HG02642 (cell line): Measurements from ENCODE around the gene CHCHD6.

ENCODE experiments used
- ATAC-seq: cut with Tn5 transposase; IDR thresholded peaks from one replicate; pipeline ENCODE4 v1.9.1; 2021; ENCODE audit warnings: mild to moderate bottlenecking; ENCODE audit not compliant: unreplicated experiment, poor library complexity

Gene CHCHD6

DNA sequence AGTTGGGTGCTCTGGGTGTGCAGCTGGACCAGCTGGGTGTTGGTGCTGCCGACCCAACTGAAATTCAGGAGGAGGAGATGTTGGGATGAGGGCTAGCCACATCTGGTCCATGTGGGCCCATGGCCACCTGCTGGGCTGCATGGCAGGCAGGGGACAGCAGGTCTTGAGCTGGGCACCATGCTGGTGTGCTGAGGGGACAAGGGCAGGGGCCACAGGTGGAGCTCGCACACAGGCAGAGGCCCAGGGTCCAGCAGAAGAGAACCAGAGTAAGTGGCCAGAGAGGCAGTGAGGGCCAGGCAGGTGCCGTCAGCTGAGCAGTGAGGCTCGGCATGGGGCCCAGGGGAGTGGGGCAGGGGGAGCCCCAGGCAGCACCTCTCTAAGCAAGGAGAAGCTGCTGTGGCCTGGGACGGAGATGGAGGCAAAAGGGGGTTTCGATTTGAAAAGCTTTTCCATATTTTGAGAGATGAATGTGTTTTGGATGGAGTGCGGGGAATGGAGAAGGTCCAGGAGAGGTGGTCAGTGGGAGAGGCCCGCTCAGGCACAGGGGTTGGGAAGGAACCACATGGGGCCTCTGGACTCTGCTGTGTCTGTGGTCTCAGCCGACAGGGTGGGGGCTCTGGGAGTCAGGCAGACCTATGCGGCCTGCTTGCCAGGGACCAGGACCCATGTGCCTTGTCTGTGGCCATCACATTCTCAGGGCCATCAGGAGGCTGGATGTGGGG, 248.4 kb downstream of the CHCHD6 start:
- no peak for ATAC-seq

DNA sequence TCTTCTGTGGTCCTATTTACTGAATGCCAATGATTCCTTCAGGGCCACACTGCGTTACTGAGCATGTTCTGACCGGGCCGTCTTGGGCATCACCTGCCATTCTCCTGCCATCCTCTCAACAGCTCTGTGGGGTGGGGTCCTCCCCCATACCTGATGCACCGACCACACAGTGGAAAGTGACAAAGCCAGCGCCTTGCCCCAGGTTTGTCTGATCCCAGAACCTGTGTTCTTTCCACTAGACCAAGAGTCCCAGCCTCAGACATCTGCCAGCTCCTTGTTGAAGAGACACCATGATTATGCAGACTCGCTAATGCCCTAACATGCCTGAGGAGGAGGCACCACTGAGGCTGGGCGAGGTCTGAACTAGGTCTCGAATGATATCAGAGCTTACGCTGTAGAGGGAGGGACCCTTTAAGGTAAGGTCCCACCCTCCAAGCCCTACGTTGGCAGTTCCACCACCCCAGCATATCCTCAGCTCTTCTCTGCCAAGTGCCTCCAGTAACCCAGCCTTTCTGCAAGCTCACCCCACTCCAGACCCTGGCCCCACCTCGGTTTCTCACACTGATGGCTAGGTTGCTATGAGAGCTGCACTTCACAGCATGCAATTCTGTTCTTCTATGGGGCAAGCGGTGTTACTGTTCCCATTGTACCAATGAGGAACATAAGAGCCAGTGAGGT, 249.1 kb downstream of the CHCHD6 start:
- no peak for ATAC-seq

- ATAC-seq = peak; percentile 76
Observed at GRCh38 chr3:126954141-126954842, 250.3 kb downstream of the CHCHD6 start.

- ATAC-seq = peak; percentile 78
Observed at GRCh38 chr3:126955004-126955790, 251.2 kb downstream of the CHCHD6 start.

DNA sequence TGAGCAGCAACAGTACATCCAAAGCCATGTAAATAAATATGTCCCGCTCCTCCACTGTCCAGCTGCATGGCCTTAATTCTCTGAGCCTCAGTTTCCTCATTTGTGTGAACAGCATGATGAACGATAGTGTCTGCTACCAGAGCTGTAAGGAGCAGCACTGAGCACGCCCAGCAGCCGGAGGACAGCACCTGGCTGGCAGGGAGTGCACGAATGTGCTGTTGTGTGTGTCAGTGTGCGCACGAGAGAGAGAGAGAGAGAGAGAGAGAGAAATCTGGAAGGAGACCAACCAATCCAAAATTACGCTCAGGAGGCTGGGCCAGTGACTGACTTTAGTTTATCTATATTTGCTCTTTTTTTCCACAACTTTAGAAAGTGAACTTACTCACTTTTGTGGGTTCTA, 252.3 kb downstream of the CHCHD6 start:
- no peak for ATAC-seq

- no peak for ATAC-seq
Observed at GRCh38 chr3:126956866-126957650, 253.0 kb downstream of the CHCHD6 start.

- ATAC-seq = no peak
Observed at GRCh38 chr3:126957776-126958637, 254.0 kb downstream of the CHCHD6 start.

DNA sequence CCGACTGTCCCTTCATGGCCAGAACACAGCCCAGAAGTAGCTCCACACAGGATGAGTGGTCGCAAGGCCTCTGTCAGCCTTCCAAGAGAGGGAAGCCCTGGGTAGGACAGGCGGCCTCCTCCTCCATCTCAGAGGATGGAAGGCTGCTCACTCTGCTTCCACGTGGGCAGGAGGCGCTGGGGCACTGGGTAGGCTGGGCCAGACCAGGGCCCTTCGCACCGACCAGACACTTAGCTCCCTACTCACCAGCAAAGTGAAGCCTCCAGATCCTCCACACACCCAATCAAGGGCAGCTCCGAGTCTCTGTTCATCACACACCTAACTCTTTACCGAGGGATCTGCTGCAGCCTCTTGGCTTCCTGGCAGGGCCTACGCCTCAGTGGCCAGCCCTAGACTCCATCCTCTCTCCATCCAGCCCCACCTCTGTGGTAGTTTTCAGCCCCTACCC, 254.6 kb downstream of the CHCHD6 start:
- no peak for ATAC-seq

DNA sequence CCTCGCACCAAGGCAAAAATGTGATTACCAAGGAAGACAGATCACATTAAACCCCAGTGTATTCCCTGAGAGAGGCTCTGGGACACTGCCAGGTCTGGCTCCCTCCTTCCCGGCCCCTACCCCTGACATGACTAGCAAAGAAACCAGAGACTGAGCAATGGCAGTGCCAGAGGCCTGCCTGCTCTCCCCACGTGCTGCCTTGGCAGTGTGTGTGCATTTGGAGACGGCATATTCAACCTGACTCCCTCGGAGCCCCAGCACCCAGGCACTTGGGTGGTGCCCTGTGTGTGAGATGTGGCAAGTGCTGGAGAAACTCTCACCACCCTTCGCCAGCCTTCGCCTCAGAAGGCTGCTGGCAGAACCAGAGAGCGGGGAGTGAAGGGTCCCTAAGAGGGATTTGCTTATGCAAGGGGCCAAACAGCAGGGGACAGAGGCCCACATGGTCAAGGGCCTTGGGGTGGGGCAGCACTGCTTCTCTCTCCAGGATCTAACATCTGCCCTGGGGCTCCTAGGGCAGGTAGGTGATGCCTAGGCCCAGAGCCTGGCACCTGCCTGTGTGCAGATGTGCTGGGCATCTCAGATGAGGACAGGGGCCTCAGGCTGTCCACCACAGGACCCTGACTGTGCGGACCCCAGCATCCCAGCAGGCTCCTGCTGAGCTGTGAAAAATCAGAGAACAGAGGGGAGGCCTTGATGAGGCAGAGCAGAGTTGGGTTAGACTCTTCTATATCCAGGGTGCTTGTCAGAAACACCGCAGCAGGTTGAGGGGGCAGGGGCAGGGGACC, 255.3 kb downstream of the CHCHD6 start:
- ATAC-seq = no peak

DNA sequence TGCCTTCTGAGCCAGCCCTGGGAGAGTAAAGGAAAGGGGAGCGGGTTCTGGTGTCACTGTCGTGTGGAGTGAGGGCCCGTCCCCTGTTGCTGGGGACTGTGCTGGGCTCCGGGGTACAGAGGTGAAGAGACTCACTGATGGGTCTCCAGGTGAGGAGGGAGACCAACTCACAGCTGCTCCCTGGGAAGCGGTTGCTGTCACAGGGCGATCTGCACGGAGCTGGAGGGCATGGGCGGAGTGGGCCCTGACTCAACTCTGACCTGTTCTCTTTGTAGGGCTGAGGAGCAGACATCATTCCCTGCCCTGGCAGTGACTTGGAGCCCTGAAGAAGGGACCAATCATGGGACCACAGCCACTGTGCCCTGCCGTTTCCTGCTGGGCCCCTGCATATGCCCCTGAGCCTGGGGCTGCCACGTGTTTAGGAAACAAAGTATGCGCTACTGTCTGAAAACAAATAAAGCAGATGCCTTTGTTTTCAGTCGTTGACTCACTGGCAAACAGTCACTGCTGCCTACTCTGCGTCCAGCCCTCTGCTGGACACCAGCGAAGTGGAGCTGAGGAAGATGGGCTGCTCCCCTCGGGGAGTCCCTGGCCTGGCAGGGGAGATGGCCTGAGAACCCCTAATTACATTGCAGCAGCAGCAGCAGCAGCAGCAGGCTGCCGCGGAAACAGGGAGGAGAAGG, 256.0 kb downstream of the CHCHD6 start:
- no peak for ATAC-seq

DNA sequence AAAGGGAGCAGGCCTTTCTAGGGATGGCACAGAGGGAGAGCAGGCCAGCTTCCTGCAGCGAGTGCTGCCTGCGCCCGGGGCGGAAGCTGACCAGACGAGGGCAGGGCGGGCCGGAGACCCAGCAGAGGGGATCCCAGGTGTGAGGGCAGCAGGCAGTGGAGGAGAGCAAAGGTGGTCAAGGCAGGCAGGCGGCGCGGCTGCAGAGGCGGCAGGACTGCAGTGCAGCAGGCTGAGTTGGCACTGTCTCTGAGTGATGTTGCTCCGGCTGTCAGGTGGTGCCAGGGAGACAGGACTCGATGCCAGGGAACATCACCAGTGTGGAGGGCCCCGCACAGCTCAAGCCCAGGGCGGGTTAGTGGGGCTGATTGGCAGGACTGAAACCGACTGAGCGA, 256.6 kb downstream of the CHCHD6 start:
- ATAC-seq = no peak

DNA sequence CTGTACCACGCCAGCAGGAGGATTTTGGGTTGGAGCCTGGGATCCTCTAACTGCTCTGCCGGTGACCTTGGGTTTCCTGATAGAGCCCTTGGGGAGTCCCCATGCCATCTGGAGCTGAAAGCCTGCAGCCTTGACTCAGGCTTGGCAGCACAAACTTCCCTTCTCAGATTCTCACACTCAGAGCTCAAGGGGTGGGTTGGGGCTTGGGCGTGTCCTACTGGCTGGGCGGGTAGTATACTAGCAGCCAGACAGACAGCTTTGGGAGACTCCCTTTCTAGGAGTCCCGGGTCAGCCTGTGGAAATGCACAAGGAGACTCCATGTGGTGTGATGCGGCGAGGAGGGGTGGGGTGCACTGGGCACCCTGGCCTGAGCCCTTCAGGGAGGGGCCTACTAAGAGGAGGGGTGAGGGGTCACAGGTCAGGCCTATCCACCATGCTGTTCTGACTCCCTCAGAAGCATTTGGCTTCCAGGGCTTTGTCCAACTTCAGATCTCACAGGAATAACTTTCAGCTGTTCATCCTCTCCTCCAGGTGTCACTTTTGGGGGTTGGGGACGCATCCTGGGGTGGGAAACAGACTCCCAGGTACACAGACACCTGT, 257.3 kb downstream of the CHCHD6 start:
- peak; percentile 61 for ATAC-seq

GRCh38 chr3:126961791-126962461, 257.9 kb downstream of the CHCHD6 start:
- ATAC-seq = no peak

DNA sequence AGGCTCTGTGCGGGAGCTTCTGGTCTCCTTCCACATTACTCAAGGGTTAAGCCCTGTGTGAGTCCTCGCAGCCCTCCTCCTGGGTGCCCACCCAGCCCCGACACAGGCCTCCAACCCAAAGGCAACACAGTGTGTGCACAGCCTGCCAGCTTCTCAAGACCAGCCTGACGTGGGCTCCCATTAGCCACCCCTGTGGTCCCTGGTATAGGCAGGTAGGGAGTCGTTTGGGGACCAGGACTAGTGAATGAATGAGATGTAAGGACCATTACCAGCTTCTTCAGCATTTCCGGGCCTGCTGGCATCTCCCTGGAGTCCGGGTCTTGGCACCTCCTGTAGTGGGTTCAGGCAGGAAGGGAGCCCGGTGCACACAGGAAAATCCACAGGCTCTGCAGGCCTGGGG, 258.7 kb downstream of the CHCHD6 start:
- no peak for ATAC-seq

GRCh38 chr3:126963261-126964190, 259.5 kb downstream of the CHCHD6 start:
- no peak for ATAC-seq

DNA sequence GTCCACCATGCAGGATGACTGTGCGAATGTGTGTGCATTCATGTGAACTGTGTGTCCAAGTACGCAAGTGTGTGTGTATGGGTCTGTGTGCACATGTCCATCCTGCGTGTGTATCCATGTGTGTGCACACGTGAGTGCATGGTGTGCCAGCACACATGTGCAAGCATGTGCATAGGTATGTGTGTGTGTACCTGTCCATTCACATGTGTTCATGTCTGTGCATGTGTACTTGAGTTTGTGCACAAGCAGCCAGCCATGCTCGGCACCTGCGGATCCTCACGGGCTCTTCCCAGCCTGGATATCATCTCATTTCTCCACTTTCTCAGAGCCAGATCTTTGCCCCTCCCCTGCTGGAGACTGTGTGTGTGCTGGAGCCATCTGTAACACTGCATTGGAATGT, 260.2 kb downstream of the CHCHD6 start:
- no peak for ATAC-seq
